Natural killer cell (primary cell): ENCODE data around the gene MRPL24. TPM values are rescaled to one million over a fixed set of nuclear protein-coding genes. Genes with fewer than 3 reads are reported as not detected.

Experiments
- ATAC-seq, 3 donors: fragments of 150-1000 bp in 2 of 3; fragments of 200-7000 bp in 1 of 3; cut with Tn5 transposase; 1 replicate in 1 of 3; 2 replicates in 2 of 3; pipeline ENCODE4 v1.10.0; 2021; ENCODE audit warnings: mild to moderate bottlenecking in 2 of 3, moderate library complexity in 2 of 3
- DNase-seq, 2 donors: peaks; one replicate each; pipeline versions ENCODE4 v3.0.0 to v3.0.0-alpha.2; 2013 to 2021; ENCODE audit warnings: mixed read lengths in 1 of 2
- H3K27ac ChIP-seq: one replicate; pipeline ENCODE4 v1.5.1; 2013; ENCODE audit warnings: mild to moderate bottlenecking, low read length
- H3K27me3 ChIP-seq: one replicate; pipeline ENCODE4 v1.6.1; 2013; ENCODE audit warnings: low read length; ENCODE audit not compliant: control insufficient read depth, insufficient read depth
- H3K36me3 ChIP-seq: one replicate; pipeline ENCODE4 v1.6.1; 2013; ENCODE audit warnings: low read length; ENCODE audit not compliant: control insufficient read depth, insufficient read depth
- H3K4me1 ChIP-seq: one replicate; pipeline ENCODE4 v1.6.1; 2013; ENCODE audit warnings: low read length; ENCODE audit not compliant: control insufficient read depth, insufficient read depth
- H3K4me3 ChIP-seq: one replicate; pipeline ENCODE4 v1.5.1; 2013; ENCODE audit warnings: low read length
- H3K9me3 ChIP-seq: one replicate; pipeline ENCODE4 v1.6.1; 2013; ENCODE audit warnings: low read length; ENCODE audit not compliant: control insufficient read depth, insufficient read depth
- H3K27ac Mint-ChIP-seq, 2 donors: one replicate each; pipeline ENCODE4 v1.8.0; 2022; ENCODE audit warnings: mild to moderate bottlenecking in 2 of 2, mixed read lengths in 2 of 2, moderate library complexity in 1 of 2
- H3K27me3 Mint-ChIP-seq, 2 donors: one replicate each; pipeline ENCODE4 v1.8.0; 2022; ENCODE audit warnings: low read depth in 2 of 2, mixed read lengths in 2 of 2
- H3K36me3 Mint-ChIP-seq: one replicate; pipeline ENCODE4 v1.8.0; 2022; ENCODE audit warnings: mixed read lengths
- H3K4me1 Mint-ChIP-seq, 2 donors: one replicate each; pipeline ENCODE4 v1.8.0; 2022; ENCODE audit warnings: mixed read lengths in 2 of 2
- H3K4me3 Mint-ChIP-seq: one replicate; pipeline ENCODE4 v1.8.0; 2022; ENCODE audit warnings: mild to moderate bottlenecking, moderate library complexity, mixed read lengths
- H3K9me3 Mint-ChIP-seq, 2 donors: one replicate each; pipeline ENCODE4 v1.8.0; 2022; ENCODE audit warnings: mixed read lengths in 2 of 2
- WGBS: methylation state at CpG from one replicate; pipeline ENCODE4 v1.1.7; 2013; ENCODE audit warnings: missing lambda C conversion rate; ENCODE audit not compliant: insufficient coverage; 5-methylcytosine and 5-hydroxymethylcytosine counted together
- intact Hi-C: fragments of 100-400 bp; cut with micrococcal nuclease; formaldehyde crosslinking; loops from one replicate; pipeline ENCODE4 v1.14.2; 2022
- total RNA-seq, 4 donors: library from RNA; stranded (reverse); fragments of 120-200 nt in 1 of 4; gene quantifications; one replicate each; pipeline versions ENCODE4 v1.2.3 to v1.2.4, GENCODE V29; 2013 to 2022
- TF ChIP-seq, protein P1 (sequence below): fragments of 200-600 bp; IDR thresholded peaks from one replicate; pipeline ENCODE4 v1.8.0; 2022; ENCODE audit warnings: antibody characterized with exemption

The MRPL24 gene
- total RNA-seq, 3 donors from 2014 or later (not counting 1 experiment from before 2014, with no cell fraction given), result 15.9 to 19.7 (median 18.7) TPM

DNA sequence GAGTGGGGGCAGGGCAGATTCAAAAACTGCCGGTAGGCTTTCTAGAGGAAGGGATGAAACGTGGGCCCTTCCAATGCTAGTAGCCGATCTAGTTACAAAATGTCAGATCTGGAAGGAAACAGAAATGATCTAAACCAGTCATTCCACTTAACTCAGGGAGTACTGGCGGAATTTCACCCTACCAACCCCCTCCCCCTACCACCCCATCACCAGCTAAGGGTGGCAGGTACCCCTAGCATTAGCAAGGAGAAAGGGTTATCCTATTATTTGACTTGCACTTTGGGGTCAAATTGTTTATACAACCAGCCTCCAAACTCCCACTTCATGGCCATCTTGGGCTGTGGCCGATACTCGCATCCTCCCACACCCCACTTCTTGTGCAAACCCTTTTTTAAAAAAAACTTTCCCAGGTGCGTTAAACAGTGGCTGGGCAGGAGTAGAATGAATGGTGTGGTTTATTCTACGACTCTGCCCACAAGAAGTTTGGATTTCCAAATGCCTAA is 644 bp upstream of the MRPL24 start:
- Mint-ChIP-seq H3K27me3 (no peaks in the 10 kb centered on the region), H3K27ac (peak overlapping the region; percentile 95 to 96), H3K4me1 (peaks cover 36% of the 10 kb centered on the region in 2 donors), H3K4me3 (peak overlapping the region; percentile 92), H3K9me3 (no peaks in the 10 kb centered on the region), H3K36me3 (no peaks in the 10 kb centered on the region)
- DNase-seq (no peak), ATAC-seq (no peak)
- peaks cover 27% of the 10 kb centered on the region for H3K36me3 ChIP-seq
- H3K27me3 ChIP-seq, result no peaks in the 10 kb centered on the region
- peak overlapping the region; percentile 84 for H3K27ac ChIP-seq
- H3K9me3 ChIP-seq, result no peaks in the 10 kb centered on the region
- H3K4me3 ChIP-seq, result peak overlapping the region; percentile 19
- TF ChIP-seq, protein P1, sequence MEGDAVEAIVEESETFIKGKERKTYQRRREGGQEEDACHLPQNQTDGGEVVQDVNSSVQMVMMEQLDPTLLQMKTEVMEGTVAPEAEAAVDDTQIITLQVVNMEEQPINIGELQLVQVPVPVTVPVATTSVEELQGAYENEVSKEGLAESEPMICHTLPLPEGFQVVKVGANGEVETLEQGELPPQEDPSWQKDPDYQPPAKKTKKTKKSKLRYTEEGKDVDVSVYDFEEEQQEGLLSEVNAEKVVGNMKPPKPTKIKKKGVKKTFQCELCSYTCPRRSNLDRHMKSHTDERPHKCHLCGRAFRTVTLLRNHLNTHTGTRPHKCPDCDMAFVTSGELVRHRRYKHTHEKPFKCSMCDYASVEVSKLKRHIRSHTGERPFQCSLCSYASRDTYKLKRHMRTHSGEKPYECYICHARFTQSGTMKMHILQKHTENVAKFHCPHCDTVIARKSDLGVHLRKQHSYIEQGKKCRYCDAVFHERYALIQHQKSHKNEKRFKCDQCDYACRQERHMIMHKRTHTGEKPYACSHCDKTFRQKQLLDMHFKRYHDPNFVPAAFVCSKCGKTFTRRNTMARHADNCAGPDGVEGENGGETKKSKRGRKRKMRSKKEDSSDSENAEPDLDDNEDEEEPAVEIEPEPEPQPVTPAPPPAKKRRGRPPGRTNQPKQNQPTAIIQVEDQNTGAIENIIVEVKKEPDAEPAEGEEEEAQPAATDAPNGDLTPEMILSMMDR, result no peak
- intact Hi-C loops, result loop anchor here (1.0 kb wide), 3 partner anchors 10 to 26 kb away; partner anchors contain the start of genes HDGF, ISG20L2, METTL25B and PRCC
- peaks cover 21% of the 10 kb centered on the region for H3K4me1 ChIP-seq
- WGBS, result 30% methylated on average over 5 of the region's 8 CpGs

DNA sequence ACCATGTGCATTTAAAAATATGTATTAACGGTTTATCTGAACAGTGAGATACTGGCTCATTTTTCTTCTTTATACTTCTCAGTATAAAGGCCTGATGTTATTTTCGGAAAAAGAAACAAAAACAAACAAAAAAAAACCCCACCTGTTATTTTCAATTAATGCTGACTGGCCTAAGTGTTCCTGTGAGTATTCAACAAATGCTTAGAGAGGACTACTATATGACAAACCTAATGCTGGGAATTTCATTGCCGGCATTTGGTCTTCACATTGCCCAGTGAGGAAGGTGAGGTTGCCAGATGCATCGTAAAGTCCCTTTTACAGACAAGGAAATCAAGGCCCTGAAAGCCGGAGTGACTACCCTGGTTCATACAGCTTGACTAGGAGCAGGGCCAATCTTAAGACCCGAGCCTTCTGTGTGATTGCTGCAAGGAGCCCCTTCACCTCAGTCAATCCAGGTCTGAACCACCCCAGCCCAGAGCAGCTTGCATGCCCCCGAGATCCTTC is 599 bp downstream of the MRPL24 start:
- H3K9me3 Mint-ChIP-seq, result no peaks in the 10 kb centered on the region
- intact Hi-C loops, result no loop called here
- H3K4me3 Mint-ChIP-seq, result peak overlapping the region; percentile 92
- Histone ChIP-seq H3K27me3 (no peaks in the 10 kb centered on the region), H3K36me3 (peaks cover 27% of the 10 kb centered on the region), H3K9me3 (no peaks in the 10 kb centered on the region), H3K27ac (peak overlapping the region; percentile 84), H3K4me3 (peak overlapping the region; percentile 52), H3K4me1 (peaks cover 13% of the 10 kb centered on the region)
- no peaks in the 10 kb centered on the region for H3K36me3 Mint-ChIP-seq
- DNase-seq, result no peak
- peak overlapping the region; percentile 95 to 96 for H3K27ac Mint-ChIP-seq
- WGBS, result 16% methylated on average over 4 of the region's 7 CpGs
- ATAC-seq, result no peak
- H3K27me3 Mint-ChIP-seq, result no peaks in the 10 kb centered on the region
- H3K4me1 Mint-ChIP-seq, result peaks cover 23 to 24% of the 10 kb centered on the region in 2 donors
- TF ChIP-seq, protein P1, result no peak

DNA sequence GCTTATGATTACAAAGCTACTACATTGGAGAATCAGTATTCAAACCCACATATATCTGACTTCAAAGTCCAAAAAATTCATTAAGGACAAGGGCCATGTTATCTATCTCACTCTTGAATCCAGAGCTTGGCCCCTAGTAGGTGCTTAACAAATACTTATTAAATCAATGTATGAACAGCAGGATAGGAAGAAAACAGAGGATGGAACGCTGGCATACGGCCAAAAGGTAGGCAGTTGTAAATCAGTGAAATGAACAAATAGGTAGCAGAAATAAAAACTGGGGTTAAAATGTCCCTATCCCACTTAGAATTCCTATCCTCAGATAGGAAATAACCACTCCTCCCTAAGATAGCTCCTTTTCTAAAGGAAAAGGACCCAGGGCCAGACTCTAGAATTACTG is 2.0 kb downstream of the MRPL24 start:
- H3K27ac Mint-ChIP-seq, result peak overlapping the region in 1 of 2 donors; percentile 70
- H3K27ac ChIP-seq, result no peak overlapping the region
- no peaks in the 10 kb centered on the region for H3K36me3 Mint-ChIP-seq
- no peak for DNase-seq
- peaks cover 13% of the 10 kb centered on the region for H3K4me1 ChIP-seq
- ATAC-seq, result no peak
- TF ChIP-seq, protein P1, result no peak
- no peaks in the 10 kb centered on the region for H3K9me3 Mint-ChIP-seq
- H3K36me3 ChIP-seq, result peaks cover 24% of the 10 kb centered on the region
- H3K4me1 Mint-ChIP-seq, result peaks cover 20 to 23% of the 10 kb centered on the region in 2 donors
- no peaks in the 10 kb centered on the region for H3K9me3 ChIP-seq
- intact Hi-C loops, result no loop called here
- no peaks in the 10 kb centered on the region for H3K27me3 Mint-ChIP-seq
- peak overlapping the region; percentile 62 for H3K4me3 Mint-ChIP-seq
- H3K4me3 ChIP-seq, result no peak overlapping the region
- 100% methylated on average over 2 of the region's 2 CpGs for WGBS
- no peaks in the 10 kb centered on the region for H3K27me3 ChIP-seq

DNA sequence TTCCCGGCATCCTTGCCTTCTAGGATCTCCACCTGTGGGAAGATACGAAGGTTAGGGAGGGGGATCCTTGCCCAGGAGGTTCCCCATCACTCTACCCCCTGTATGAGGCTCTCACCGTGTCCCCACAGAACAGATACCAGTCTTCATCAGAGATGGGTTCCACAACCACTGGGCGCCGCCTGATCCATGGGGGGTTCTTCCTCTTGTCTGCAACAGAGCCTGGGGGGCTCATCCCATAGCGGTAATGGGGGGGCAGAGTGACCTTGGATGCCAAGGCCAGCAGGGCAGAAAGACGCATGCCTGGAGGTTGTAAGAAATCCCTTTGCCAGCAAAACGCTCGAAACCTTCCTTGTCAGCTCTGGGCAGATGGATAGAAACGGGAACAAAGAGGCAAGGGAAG is 2.5 kb downstream of the MRPL24 start:
- no peaks in the 10 kb centered on the region for H3K36me3 Mint-ChIP-seq
- TF ChIP-seq, protein P1, result no peak
- no peak overlapping the region for H3K4me3 ChIP-seq
- intact Hi-C loops, result no loop called here
- 95% methylated on average over 8 of the region's 10 CpGs for WGBS
- ATAC-seq, result no peak
- H3K4me1 Mint-ChIP-seq, result peaks cover 20 to 23% of the 10 kb centered on the region in 2 donors
- no peaks in the 10 kb centered on the region for H3K27me3 Mint-ChIP-seq
- H3K4me3 Mint-ChIP-seq, result no peak overlapping the region
- H3K9me3 Mint-ChIP-seq, result no peaks in the 10 kb centered on the region
- H3K9me3 ChIP-seq, result no peaks in the 10 kb centered on the region
- H3K4me1 ChIP-seq, result peaks cover 13% of the 10 kb centered on the region
- no peak overlapping the region for H3K27ac ChIP-seq
- peak overlapping the region in 1 of 2 donors; percentile 70 for H3K27ac Mint-ChIP-seq
- DNase-seq, result peak in 1 of 2 donors; percentile 2
- peaks cover 24% of the 10 kb centered on the region for H3K36me3 ChIP-seq
- H3K27me3 ChIP-seq, result no peaks in the 10 kb centered on the region
